Activated T-helper 1 cell treated with anti-CD3 and anti-CD28 coated beads, Interleukin-12 subunit alpha, Interleukin-12 subunit beta, Interleukin-2, Interleukin-4 antibody, amounts not matched to agents 30 ng/mL and 10 ng/mL and 1 ng/mL, durations not matched to agents 14 hours and 24 hours and 36 hours (primary cell): Measurements from ENCODE around the gene KCNQ5. TPM values are rescaled to one million over a fixed set of nuclear protein-coding genes. Genes with fewer than 3 reads are reported as not detected.
"Not testable (repeated sequence)": the region's sequence is repeated elsewhere in the genome, so short reads cannot be mapped to it uniquely, and the experiment has no call there.

Experiments used
- DNase-seq: peaks from one replicate; pipeline ENCODE4 v3.0.0; 2021; ENCODE audit warnings: low spot score
- H3K27ac Mint-ChIP-seq: one replicate; pipeline ENCODE4 v1.8.0; 2021; ENCODE audit warnings: mild to moderate bottlenecking, mixed read lengths
- H3K27me3 Mint-ChIP-seq: one replicate; pipeline ENCODE4 v1.8.0; 2022; ENCODE audit warnings: mild to moderate bottlenecking, moderate library complexity, mixed read lengths; ENCODE audit not compliant: insufficient read depth
- H3K36me3 Mint-ChIP-seq: one replicate; pipeline ENCODE4 v1.8.0; 2021; ENCODE audit warnings: low read depth, mixed read lengths
- H3K4me1 Mint-ChIP-seq: one replicate; pipeline ENCODE4 v1.8.0; 2021; ENCODE audit warnings: low read depth, mixed read lengths
- H3K4me3 Mint-ChIP-seq: one replicate; pipeline ENCODE4 v1.8.0; 2021; ENCODE audit warnings: mild to moderate bottlenecking, moderate library complexity, mixed read lengths
- H3K9me3 Mint-ChIP-seq: one replicate; pipeline ENCODE4 v1.8.0; 2021; ENCODE audit warnings: mixed read lengths
- intact Hi-C: fragments of 100-400 bp; cut with micrococcal nuclease; formaldehyde crosslinking; loops from one replicate; pipeline ENCODE4 v1.15.1; 2024
- total RNA-seq: library from RNA; stranded (reverse); gene quantifications from 2 replicates; pipeline ENCODE4 v1.2.3, GENCODE V29; 2022

KCNQ5 gene
- total RNA-seq, 1 donor from 2014 or later: 12.6 TPM

GRCh38 chr6:72955666-72956065 is 333.8 kb downstream of the KCNQ5 start:
- intact Hi-C loops: no loop called here
- no peak overlapping the region for H3K4me3 Mint-ChIP-seq
- no peaks in the 10 kb centered on the region for H3K36me3 Mint-ChIP-seq
- H3K27ac Mint-ChIP-seq: no peak overlapping the region
- no peaks in the 10 kb centered on the region for H3K9me3 Mint-ChIP-seq
- no peak for DNase-seq
- no peaks in the 10 kb centered on the region for H3K27me3 Mint-ChIP-seq
- peaks cover 10% of the 10 kb centered on the region for H3K4me1 Mint-ChIP-seq

- H3K4me1 Mint-ChIP-seq: peaks cover 10% of the 10 kb centered on the region
- H3K9me3 Mint-ChIP-seq: no peaks in the 10 kb centered on the region
- H3K36me3 Mint-ChIP-seq: no peaks in the 10 kb centered on the region
- intact Hi-C loops: no loop called here
- DNase-seq: no peak
- no peak overlapping the region for H3K4me3 Mint-ChIP-seq
- no peaks in the 10 kb centered on the region for H3K27me3 Mint-ChIP-seq
- H3K27ac Mint-ChIP-seq: no peak overlapping the region
Observed at GRCh38 chr6:72956272-72956671, 334.4 kb downstream of the KCNQ5 start.

GRCh38 chr6:72959821-72960220 is 338.0 kb downstream of the KCNQ5 start:
- H3K4me1 Mint-ChIP-seq: peaks cover 7% of the 10 kb centered on the region
- intact Hi-C loops: no loop called here
- H3K4me3 Mint-ChIP-seq: no peak overlapping the region
- no peaks in the 10 kb centered on the region for H3K27me3 Mint-ChIP-seq
- no peaks in the 10 kb centered on the region for H3K9me3 Mint-ChIP-seq
- H3K27ac Mint-ChIP-seq: no peak overlapping the region
- no peaks in the 10 kb centered on the region for H3K36me3 Mint-ChIP-seq
- DNase-seq: no peak

GRCh38 chr6:72963946-72964345 is 342.1 kb downstream of the KCNQ5 start:
- Mint-ChIP-seq H3K36me3 (no peaks in the 10 kb centered on the region), H3K4me3 (no peak overlapping the region), H3K4me1 (no peaks in the 10 kb centered on the region), H3K27me3 (no peaks in the 10 kb centered on the region), H3K27ac (no peak overlapping the region), H3K9me3 (no peaks in the 10 kb centered on the region)
- intact Hi-C loops: no loop called here
- DNase-seq: no peak

GRCh38 chr6:72966628-72967280 is 344.9 kb downstream of the KCNQ5 start:
- Mint-ChIP-seq H3K27me3 (no peaks in the 10 kb centered on the region), H3K4me3 (no peak overlapping the region), H3K36me3 (no peaks in the 10 kb centered on the region), H3K9me3 (no peaks in the 10 kb centered on the region), H3K4me1 (no peaks in the 10 kb centered on the region), H3K27ac (no peak overlapping the region)
- no peak for DNase-seq
- intact Hi-C loops: no loop called here

GRCh38 chr6:72967329-72967728 is 345.5 kb downstream of the KCNQ5 start:
- Mint-ChIP-seq H3K27me3 (no peaks in the 10 kb centered on the region), H3K4me1 (no peaks in the 10 kb centered on the region), H3K27ac (no peak overlapping the region), H3K9me3 (no peaks in the 10 kb centered on the region), H3K4me3 (no peak overlapping the region), H3K36me3 (no peaks in the 10 kb centered on the region)
- intact Hi-C loops: no loop called here
- no peak for DNase-seq

- no peak for DNase-seq
- Mint-ChIP-seq H3K4me1 (no peaks in the 10 kb centered on the region), H3K36me3 (no peaks in the 10 kb centered on the region), H3K4me3 (no peak overlapping the region), H3K27me3 (no peaks in the 10 kb centered on the region), H3K9me3 (no peaks in the 10 kb centered on the region), H3K27ac (no peak overlapping the region)
- intact Hi-C loops: no loop called here
Observed at GRCh38 chr6:72968704-72969103, 346.8 kb downstream of the KCNQ5 start.

- DNase-seq: no peak
- no peaks in the 10 kb centered on the region for H3K9me3 Mint-ChIP-seq
- H3K36me3 Mint-ChIP-seq: no peaks in the 10 kb centered on the region
- H3K4me3 Mint-ChIP-seq: no peak overlapping the region
- H3K4me1 Mint-ChIP-seq: no peaks in the 10 kb centered on the region
- intact Hi-C loops: no loop called here
- H3K27ac Mint-ChIP-seq: no peak overlapping the region
- no peaks in the 10 kb centered on the region for H3K27me3 Mint-ChIP-seq
Observed at GRCh38 chr6:72969666-72970065, 347.8 kb downstream of the KCNQ5 start.

GRCh38 chr6:72972579-72972978 is 350.7 kb downstream of the KCNQ5 start:
- no peak overlapping the region for H3K27ac Mint-ChIP-seq
- no peak overlapping the region for H3K4me3 Mint-ChIP-seq
- H3K27me3 Mint-ChIP-seq: no peaks in the 10 kb centered on the region
- no peaks in the 10 kb centered on the region for H3K36me3 Mint-ChIP-seq
- peaks cover 6% of the 10 kb centered on the region for H3K4me1 Mint-ChIP-seq
- intact Hi-C loops: no loop called here
- DNase-seq: no peak
- H3K9me3 Mint-ChIP-seq: no peaks in the 10 kb centered on the region

- peaks cover 6% of the 10 kb centered on the region for H3K4me1 Mint-ChIP-seq
Observed at GRCh38 chr6:72974276-72974675, 352.4 kb downstream of the KCNQ5 start.

GRCh38 chr6:72975352-72975752 is 353.5 kb downstream of the KCNQ5 start:
- no peak overlapping the region for H3K27ac Mint-ChIP-seq
- no peak overlapping the region for H3K4me3 Mint-ChIP-seq
- no peaks in the 10 kb centered on the region for H3K9me3 Mint-ChIP-seq
- no peak for DNase-seq
- H3K4me1 Mint-ChIP-seq: peaks cover 6% of the 10 kb centered on the region
- no peaks in the 10 kb centered on the region for H3K36me3 Mint-ChIP-seq
- intact Hi-C loops: no loop called here
- no peaks in the 10 kb centered on the region for H3K27me3 Mint-ChIP-seq

More at GRCh38 chr6:72974276-72974675, 352.4 kb downstream of the KCNQ5 start:
- no peak overlapping the region for H3K27ac Mint-ChIP-seq
- H3K4me3 Mint-ChIP-seq: no peak overlapping the region
- intact Hi-C loops: no loop called here
- no peaks in the 10 kb centered on the region for H3K27me3 Mint-ChIP-seq
- no peaks in the 10 kb centered on the region for H3K9me3 Mint-ChIP-seq
- no peak for DNase-seq
- H3K36me3 Mint-ChIP-seq: no peaks in the 10 kb centered on the region

- Mint-ChIP-seq H3K4me3 (no peak overlapping the region), H3K27me3 (no peaks in the 10 kb centered on the region), H3K36me3 (no peaks in the 10 kb centered on the region), H3K27ac (no peak overlapping the region), H3K4me1 (peaks cover 6% of the 10 kb centered on the region), H3K9me3 (no peaks in the 10 kb centered on the region)
- no peak for DNase-seq
- intact Hi-C loops: no loop called here
Observed at GRCh38 chr6:72976484-72976883, 354.6 kb downstream of the KCNQ5 start.

- peaks cover 6% of the 10 kb centered on the region for H3K4me1 Mint-ChIP-seq
- intact Hi-C loops: no loop called here
- H3K9me3 Mint-ChIP-seq: no peaks in the 10 kb centered on the region
- H3K4me3 Mint-ChIP-seq: no peak overlapping the region
- H3K27ac Mint-ChIP-seq: no peak overlapping the region
- H3K36me3 Mint-ChIP-seq: no peaks in the 10 kb centered on the region
- DNase-seq: no peak
- H3K27me3 Mint-ChIP-seq: no peaks in the 10 kb centered on the region
Observed at GRCh38 chr6:72977114-72977513, 355.2 kb downstream of the KCNQ5 start.

GRCh38 chr6:72978808-72979207 is 356.9 kb downstream of the KCNQ5 start:
- H3K27me3 Mint-ChIP-seq, H3K9me3 Mint-ChIP-seq, DNase-seq, H3K27ac Mint-ChIP-seq, H3K4me3 Mint-ChIP-seq, H3K36me3 Mint-ChIP-seq, intact Hi-C loops, H3K4me1 Mint-ChIP-seq: not testable (repeated sequence)
